GM21723 (cell line): ENCODE measurements around the gene CNPY3.
"Not testable (repeated sequence)": the region's sequence is repeated elsewhere in the genome, so short reads cannot be mapped to it uniquely, and the experiment has no call there.

Source experiments
- ATAC-seq: cut with Tn5 transposase; IDR thresholded peaks from one replicate; pipeline ENCODE4 v1.9.1; 2021; ENCODE audit warnings: mild to moderate bottlenecking, moderate library complexity; ENCODE audit not compliant: unreplicated experiment

Gene CNPY3

DNA sequence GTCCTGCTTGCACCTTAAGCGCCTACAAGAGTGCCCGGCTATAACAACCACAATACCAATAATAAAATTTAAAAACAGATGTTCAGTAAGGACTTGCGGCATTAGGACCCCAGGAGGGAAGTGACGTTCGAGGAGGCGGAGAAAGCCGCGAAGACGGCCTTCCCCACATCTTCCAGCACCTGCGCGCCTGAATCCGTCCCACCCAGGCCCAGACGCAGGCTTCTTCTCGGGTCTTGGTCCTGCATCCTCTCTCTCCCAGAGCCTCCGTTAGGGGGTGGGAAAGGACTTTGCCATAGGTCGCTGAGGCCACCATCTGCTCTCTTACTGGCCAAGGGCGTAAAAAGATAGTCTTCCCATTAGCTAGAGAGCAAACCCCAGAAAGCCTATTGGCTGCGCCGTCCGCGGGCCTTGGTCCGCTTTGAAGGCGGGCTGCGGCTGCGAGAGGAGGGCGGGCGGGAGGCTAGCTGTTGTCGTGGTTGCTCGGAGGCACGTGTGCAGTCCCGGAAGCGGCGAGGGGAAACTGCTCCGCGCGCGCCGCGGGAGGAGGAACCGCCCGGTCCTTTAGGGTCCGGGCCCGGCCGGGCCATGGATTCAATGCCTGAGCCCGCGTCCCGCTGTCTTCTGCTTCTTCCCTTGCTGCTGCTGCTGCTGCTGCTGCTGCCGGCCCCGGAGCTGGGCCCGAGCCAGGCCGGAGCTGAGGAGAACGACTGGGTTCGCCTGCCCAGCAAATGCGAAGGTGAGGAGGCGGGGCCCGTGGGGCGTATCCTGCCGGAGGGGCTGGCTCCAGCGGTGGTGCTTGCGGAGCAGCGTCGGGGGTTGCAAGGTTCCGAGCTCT, at the start of gene CNPY3:
Gene CNPY3, plus strand, starts transcription at position 495 of the 835 bp plus-strand sequence. Its CDS starts 91 bp downstream, at position 586.
- ATAC-seq, result peak; percentile 82

DNA sequence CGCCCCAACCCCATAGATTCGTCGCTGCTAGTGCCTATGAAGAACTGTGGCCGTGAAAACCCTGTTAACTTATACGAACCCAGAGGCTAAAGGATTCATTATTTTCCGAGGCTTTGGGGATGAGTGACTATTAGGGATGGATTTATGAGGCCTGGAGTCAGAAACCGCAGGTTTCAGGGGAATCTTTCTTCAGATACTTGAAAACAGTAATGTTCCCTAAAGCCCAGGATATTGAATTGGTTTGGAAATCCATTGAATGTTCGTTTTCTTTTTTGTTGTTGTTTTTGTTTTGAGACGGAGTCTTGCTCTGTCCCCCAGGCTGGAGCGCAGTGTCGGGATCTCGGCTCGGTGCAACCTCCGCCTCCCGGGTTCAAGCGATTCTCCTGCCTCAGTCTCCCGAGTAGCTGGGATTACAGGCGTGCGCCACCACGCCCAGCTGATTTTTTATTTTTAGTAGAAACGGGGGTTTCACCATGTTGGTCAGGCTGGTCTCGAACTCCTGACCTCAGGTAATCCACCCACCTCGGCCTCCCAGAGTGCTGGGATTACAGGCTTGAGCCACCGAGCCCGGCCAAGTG, 49.0 kb upstream of the CNPY3 start:
- ATAC-seq, result not testable (repeated sequence)

DNA sequence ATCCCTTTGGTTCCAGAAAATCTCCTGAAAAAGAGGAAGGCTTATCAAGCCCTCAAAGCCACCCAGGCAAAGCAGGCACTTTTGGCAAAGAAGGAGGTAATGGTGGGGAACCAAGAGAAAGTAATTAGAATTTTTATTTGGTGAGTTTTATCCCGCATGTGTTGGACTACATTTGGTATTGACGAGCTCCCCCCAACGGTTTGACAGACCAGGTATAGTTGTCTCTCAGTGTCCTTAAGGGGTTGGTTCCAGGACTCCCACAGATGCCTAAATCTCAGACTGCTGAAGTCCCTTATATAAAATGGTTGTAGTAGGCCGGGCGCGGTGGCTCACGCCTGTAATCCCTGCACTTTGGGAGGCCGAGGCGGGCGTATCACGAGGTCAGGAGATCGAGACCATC, 48.4 kb upstream of the CNPY3 start:
- not testable (repeated sequence) for ATAC-seq

DNA sequence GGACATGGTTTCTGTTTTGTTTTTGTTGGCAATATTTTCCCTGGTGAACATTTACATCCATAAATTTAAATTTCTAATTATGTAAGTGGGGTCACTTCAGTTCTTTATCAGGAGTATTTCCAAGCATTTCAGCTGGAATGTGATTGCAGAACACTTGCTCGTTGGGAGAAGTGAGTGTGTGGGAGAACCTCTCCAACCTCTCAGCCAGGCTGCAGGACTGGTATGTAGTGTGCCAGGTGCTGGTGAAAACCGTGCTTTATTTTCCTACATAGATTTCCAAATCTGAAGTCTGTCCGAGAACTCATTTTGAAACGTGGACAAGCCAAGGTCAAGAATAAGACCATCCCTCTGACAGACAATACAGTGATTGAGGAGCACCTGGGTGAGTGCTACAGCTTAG, 43.6 kb upstream of the CNPY3 start:
- no peak for ATAC-seq

DNA sequence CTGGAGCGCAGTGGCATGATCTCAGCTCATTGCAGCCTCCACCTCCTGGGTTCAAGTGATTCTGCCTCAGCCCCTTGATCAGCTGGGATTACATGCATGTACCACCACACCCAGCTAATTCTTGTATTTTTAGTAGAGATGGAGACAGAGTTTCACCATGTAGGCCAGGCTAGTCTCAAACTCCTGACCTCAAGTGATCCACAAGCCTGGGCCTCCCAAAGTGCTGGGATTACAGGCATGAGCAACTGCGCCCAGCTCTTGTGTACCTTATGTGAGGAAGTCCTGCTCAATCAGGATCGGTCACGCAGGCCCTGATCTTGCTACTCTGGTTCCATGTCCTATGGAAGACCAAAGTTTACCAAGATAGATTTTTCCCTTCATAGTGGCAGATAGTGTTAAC, 41.1 kb upstream of the CNPY3 start:
- not testable (repeated sequence) for ATAC-seq

DNA sequence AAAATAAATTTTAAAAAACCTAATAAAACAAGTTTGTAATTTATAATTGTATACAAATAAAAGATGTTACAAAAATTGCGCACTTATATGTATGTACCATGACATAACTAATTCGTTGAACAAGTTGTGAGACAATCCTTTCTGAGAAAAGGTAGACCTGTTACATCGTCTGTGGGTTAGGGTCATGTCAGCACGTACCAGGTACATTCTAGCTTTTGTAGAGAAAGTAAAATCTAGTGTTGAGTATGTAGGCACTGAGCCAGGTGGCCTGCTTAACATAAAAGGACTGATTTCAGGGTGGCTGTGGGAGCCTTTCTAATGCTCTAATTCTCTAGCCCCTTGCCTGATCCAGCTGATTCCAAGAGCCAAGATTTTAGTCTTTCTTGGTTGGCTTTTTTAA, 39.5 kb upstream of the CNPY3 start:
- no peak for ATAC-seq

DNA sequence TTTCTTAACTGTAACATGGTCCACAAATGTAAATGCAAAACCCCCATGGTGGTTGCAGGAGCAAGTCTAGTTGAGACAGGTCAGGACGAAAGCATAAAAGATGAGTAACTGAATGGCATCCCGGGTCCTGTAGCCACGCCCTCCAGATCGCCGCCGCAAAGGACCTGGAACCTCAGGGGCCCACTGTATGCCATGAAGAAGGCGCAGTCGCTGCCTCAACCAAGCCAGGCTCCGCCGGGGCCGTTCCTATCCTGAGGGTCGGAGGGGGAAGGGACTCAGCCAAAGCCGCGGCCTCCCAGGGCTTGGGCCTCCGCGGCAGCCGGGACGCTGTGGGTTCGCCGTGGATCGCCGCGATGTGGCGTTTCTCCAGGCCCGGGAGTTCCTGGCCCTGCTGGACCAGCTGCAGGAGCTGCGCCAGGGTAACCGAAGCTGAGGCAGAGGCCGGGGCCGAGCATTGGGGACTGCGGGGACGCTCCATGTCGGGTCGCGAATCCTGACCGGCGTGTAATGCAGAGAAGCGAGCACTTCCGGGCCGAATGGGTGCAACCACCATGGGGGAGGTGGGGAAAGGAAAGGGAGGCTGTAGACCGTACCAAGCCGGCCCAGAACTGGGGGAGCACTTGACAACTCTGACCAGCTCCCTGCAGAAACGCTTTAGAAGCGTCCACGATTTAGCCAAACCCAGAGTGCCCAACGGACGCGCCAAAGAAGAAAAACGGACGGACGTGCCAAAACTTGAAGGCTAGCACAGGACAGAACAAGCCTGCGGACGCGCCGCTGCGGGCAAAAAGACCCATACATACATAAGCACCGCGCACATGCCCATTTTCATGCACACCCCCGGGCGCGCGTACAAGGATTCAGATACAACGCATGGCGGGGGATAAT, 38.7 kb upstream of the CNPY3 start:
- peak; percentile 95 for ATAC-seq

DNA sequence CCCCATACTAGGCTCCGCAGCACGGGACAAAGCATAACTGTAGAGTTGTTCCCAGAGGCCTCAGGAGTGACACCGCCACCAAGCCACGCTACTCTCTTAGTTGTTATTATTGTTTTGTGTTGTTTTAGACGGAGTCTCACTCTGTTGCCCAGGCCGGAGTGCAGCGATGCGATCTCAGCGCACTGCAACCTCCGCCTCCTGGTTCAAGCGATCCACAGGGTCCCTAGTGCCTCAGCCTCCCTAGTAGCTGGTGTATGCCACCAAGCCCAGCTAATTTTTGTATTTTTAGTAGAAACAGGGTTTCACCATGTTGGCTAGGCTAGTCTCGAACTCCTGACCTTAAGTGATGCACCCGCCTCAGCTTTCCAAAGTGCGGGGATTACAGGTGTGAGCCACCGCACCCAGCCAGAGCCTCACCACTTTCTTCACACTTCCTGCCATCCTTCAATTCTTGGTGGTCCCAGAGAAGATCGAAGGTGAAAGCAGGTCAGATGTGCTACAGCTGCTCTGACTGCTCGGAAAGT, 38.0 kb upstream of the CNPY3 start:
- no peak for ATAC-seq

DNA sequence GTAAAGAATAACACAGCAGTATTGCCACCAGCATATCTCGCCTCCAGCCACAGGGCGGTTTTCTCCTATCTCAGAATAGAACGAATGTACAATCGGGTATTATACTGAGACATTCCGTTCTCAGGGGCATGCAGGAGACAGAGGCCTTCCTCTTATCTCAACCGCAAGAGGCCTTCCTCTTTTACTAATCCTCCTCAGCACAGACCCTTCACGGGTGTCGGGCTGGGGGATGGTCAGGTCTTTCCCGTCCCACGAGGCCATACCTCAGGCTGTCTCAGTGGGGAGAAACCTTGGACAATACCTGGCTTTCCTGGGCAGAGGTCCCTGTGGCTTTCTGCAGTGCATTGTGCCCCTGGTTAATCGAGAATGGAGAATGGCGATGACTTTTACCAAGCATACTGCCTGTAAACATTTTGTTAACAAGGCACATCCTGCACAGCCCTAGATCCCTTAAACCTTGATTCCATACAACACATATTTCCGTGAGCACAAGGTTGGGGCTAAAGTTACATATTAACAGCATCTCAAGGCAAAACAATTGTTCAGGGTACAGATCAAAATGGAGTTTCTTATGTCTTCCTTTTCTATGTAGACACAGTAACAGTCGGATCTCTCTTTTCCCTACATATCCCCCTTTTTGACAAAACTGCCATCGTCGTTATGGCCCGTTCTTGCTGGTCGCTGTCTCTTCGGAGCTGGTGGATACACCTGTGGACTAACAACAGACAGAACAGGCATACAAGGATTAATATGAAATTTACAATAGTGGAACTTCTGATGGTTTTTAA, 35.0 kb upstream of the CNPY3 start:
- not testable (repeated sequence) for ATAC-seq

DNA sequence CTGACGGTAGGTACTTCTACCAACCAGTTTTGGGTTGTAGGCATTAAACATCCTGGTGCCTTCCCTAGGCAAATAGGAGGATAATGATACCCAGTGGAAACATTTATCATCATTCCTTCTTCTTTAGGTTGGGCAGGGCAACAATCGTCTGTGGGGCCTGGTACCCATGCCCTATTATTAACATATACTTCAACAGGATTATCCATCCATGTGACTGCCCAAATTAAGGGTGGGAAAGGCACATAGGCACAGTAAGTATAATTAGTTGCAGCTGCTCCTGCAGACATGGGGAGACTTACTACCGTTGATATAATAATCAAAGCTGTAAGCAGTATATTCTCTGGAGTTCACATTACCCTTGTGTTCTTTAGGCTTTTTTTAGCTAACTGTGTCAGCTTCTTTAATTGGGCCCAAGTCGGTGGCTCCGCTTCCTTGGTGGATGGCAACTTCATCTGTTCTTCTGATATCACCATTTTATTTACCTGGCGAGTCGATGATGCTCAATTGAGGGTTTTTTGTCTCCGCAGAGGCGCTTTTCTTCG, 33.0 kb upstream of the CNPY3 start:
- ATAC-seq, result no peak

DNA sequence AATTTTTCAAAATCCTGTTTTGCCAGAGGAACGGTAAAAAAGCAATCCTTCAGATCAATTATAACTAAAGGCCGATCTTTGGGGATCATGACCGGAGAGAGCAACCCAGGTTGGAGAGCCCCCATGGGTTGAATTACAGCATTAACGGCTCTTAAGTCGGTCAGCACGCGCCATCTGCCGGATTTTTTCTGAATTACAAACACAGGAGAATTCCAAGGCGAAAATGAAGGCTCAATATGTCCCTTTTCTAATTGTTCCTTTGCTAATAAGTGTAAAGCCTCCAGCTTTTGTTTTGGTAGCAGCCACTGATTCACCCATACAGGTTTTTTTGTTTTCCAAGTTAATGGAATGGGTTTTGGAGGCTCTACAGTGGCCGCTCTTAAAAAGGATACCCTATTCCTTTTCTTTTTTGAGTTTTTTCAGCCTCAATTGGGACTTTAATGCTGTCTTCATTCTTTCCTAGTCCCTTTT, 30.4 kb upstream of the CNPY3 start:
- ATAC-seq, result no peak

DNA sequence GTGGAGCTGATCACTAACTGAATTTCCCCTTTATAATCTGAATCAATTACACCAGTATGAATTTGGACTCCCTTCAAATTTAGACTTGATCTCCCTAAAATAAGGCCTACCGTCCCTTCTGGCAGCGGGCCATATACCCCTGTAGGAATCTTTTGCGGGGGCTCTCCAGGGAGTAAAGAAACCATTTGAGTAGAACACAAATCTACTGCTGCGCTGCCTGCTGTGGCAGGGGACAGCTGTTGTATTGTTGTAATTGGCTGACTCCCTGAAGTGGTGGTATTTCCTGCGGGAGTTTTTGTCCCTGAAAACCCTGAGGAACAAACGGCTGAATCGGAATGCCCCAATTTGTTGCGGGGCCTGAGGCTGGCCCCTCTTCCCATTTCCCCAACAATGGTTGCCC, 29.4 kb upstream of the CNPY3 start:
- no peak for ATAC-seq

DNA sequence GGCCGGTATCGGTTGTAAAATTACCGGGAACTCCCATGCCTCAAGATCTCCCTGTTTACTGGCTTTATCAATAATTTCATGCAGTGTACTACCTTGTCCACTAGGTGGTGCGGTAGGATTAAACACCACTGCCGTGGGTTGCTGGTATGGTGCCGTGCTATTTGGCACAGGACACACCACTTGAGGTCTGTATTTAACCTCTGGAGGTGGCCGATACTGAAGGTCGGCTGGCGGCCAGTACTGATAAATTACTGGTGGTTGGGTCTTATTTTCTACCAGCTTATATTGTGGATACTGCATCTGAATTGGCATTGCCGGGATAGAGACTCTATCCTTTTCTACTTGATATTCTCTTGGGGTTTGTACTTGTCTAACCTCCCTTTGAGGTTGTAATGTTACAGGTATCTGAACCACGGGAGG, 27.7 kb upstream of the CNPY3 start:
- peak; percentile 70 for ATAC-seq

DNA sequence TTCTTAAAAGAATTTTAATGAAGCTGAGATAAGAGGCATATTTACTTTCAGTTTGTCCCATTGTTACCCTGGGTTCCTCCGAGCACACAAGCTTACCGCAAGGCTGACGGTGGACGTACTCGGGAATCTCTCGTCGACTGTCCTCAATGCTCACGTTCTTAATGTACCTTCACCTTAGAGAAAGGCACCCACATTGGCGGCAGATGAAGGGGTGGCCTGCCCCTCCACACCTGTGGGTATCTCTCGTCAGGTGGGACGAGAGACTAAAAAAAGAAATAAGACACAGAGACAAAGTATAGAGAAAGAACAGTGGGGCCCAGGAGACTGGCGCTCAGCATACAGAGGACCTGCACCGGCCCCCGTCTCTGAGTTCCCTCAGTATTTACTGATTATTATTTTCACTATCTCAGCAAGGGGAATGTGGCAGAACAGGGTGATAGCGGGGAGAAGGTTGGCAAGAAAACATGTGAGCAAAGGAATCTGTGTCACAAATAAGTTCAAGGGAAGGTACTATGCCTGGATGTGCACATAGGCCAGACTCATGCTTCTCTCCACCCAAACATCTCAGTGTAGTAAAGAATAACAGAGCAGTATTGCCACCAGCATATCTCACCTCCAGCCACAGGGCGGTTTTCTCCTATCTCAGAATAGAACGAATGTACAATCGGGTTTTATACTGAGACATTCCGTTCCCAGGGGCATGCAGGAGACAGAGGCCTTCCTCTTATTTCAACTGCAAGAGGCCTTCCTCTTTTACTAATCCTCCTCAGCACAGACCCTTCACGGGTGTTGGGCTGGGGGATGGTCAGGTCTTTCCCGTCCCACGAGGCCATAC, 26.6 kb upstream of the CNPY3 start:
- not testable (repeated sequence) for ATAC-seq

DNA sequence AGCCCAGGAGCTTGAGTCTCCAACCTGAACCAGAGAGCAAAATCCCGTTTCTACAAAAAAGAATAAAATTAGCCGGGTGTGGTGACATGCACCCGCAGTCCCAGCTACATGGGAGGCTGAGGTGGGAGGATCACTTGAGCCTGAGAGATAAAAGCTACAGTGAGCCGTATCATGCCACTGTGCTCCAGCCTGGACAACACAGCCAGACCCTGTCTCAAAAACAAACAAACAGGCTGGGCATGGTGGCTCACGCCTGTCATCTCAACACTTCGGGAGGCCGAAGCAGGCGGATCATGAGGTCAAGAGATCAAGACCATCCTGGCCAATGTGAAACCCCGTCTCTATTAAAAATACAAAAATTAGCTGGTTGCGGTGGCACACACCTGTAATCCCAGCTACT, 24.8 kb upstream of the CNPY3 start:
- no peak for ATAC-seq

DNA sequence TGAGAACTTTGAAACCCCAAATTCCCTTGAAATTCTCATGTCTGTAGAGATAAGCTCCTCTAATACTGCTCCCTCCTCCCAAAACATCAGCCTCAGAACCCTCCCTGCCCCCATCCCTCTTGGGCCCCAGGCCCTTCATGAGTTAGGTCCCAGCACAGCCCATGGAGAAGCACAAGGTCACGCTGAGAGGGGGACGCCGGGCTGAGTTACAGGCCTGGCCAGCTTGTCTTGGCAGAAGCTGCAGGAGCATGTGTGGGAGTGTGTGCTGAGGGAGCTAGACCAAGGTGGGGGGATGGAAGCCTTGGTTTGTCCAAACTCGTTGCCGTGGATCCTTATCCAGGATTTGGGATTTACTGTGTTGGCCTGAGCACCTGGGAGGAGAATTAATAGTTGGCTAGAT, 21.9 kb upstream of the CNPY3 start:
- no peak for ATAC-seq

DNA sequence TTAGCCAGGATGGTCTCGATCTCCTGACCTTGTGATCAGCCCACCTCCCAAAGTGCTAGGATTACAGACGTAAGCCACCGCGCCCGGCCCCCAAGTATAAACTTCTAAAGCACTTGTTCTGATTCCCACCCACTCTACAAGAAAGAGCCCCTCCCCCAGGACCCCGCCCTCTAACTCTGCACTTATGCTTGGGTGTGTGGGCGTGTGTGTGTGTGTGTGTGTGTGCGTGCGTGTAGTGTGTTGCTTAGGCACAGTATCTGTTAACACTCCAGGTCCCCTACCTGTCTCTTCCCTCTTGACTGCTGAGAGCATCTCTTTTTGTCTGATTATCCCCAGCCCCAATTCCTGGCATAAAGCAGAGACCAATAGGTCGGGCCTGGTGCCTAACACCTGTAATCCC, 19.4 kb upstream of the CNPY3 start:
- ATAC-seq, result no peak

DNA sequence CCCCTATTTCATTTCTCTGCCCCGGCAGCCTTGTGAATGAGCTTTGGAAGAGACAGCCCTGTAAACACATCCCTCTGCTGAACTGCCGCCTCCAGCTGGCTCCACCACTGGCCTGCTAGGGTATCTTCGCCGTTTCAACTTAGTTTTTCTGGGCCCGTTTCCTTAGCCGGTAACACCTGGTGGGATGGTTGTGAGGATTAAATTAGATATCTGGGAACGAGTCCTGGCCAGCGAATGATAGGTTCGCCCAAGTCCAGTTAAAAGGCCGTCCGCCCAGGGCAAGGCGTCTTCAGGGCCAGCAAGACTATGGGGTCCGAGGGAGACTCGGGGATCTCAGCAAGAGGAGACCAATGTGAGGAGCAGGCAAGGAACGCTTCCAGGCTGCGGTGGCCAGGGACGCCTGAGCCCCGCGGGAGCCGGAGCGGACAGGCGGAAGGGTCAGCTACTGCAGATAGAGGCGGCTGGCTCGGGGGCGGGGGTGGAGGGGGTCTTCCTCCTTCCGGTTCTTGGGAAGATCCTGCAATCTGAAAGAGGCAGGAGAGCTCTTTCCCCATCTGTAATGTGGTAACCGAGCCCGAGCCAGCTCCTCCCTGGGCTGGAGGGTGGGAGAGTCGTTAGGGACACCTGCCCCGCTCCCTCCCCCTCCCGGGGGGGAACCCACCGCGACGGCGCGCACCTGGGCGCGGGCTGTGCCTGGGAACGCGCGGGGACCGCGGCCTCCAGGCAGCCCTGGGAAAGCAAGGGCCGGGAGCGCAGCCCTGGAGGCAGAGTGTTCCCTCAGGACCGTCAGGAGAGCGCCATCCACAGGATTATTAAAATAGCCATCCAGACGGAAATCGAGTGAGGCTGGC, 17.9 kb upstream of the CNPY3 start:
- no peak for ATAC-seq
